OCI-LY1 (cell line): ENCODE results near the gene SSC5D.

Source experiments
- CTCF ChIP-seq: fragments of 200-600 bp; sonication (generic), shearing (Covaris generic); IDR thresholded peaks from 2 replicates; pipeline ENCODE4 v1.5.1; 2017; ENCODE audit warnings: mild to moderate bottlenecking, antibody characterized with exemption, low read length, moderate library complexity, mixed read lengths
- EZH2 ChIP-seq: fragments of 200-600 bp; sonication (generic), shearing (Covaris generic); IDR thresholded peaks from 2 replicates; pipeline ENCODE4 v1.8.0; 2017; ENCODE audit warnings: borderline replicate concordance, mixed run types, mild to moderate bottlenecking, antibody characterized with exemption, low read length, moderate library complexity, mixed read lengths

- TF ChIP-seq CTCF (no peak), EZH2 (no peak)
Observed at GRCh38 chr19:55478364-55478763, 9.9 kb upstream of the SSC5D start.
